HepG2 (cell line): Measurements from ENCODE around the gene DPH7. TPM values are rescaled to one million over a fixed set of nuclear protein-coding genes. Genes with fewer than 3 reads are reported as not detected.

ENCODE experiments used
- ATAC-seq: fragments of 200-7000 bp; cut with Tn5 transposase; 3 replicates; pipeline ENCODE4 v1.9.1; 2020; ENCODE audit warnings: mild to moderate bottlenecking, moderate library complexity
- BruUV-seq: library from RNA; stranded (reverse); fragments of 400-500 nt; replicated peaks from 2 replicates; lab custom pipeline; 2021; lab: Mats Ljungman, UMichigan
- CTCF ChIA-PET: fragments of 300-600 bp; formaldehyde crosslinking; extraction: SDS; loops from one replicate; lab custom pipeline; 2021; ENCODE audit warnings: low total read pairs, inconsistent platforms, low intra/inter-chr PET ratio; lab: Yijun Ruan, JAX
- POLR2A ChIA-PET: fragments of 350-600 bp; sonication (Branson Sonifier 250); formaldehyde crosslinking; loops from one replicate; lab custom pipeline; 2020; ENCODE audit warnings: antibody characterized with exemption, inconsistent platforms; lab: Yijun Ruan, JAX
- DNase-seq: peaks from one replicate; pipeline ENCODE4 v3.0.0-alpha.2; 2015; ENCODE audit warnings: low spot score
- FAIRE-seq: peaks from 3 replicates; lab custom pipeline; 2011; peaks lifted over from hg19 to GRCh38; lab: Jason Lieb, UNC
- H2AFZ ChIP-seq: one replicate; pipeline ENCODE4 v1.6.1; 2011; ENCODE audit warnings: low read length, inconsistent platforms
- H3K27ac ChIP-seq: fragments of 300-600 bp; 3 replicates; pipeline ENCODE4 v1.8.0; 2011; ENCODE audit warnings: mixed run types, mild to moderate bottlenecking, mixed read lengths, low read length, inconsistent platforms; ENCODE audit not compliant: insufficient read depth; ENCODE audit errors: extremely low read length
- H3K27me3 ChIP-seq, 2 experiments: fragments of 200-600 bp in 1 of 2; 2 replicates in 1 of 2; 3 replicates in 1 of 2; pipeline versions ENCODE4 v1.6.0 to v1.8.0; 2011; ENCODE audit warnings: low read length in 2 of 2, mild to moderate bottlenecking in 2 of 2, moderate library complexity in 2 of 2, inconsistent platforms in 1 of 2; ENCODE audit not compliant: insufficient read depth in 2 of 2, control insufficient read depth in 1 of 2
- H3K36me3 ChIP-seq, 2 experiments: fragments of 200-600 bp in 1 of 2; replicated peaks in 1 of 2; 2 replicates in 1 of 2; 3 replicates in 1 of 2; pipeline versions ENCODE4 v1.5.1 to v1.8.0; 2011; ENCODE audit warnings: low read length in 2 of 2, inconsistent platforms in 1 of 2; ENCODE audit not compliant: insufficient read depth in 2 of 2, control insufficient read depth in 1 of 2
- H3K4me1 ChIP-seq: 2 replicates; pipeline ENCODE4 v1.5.1; 2012; ENCODE audit warnings: low read length, inconsistent platforms; ENCODE audit not compliant: insufficient read depth
- H3K4me2 ChIP-seq: 2 replicates; pipeline ENCODE4 v1.6.0; 2011; ENCODE audit warnings: low read depth, low read length, inconsistent platforms
- H3K4me3 ChIP-seq, 3 experiments: fragments of 200-600 bp in 1 of 3; sonication (generic), shearing (Covaris generic) in 1 of 3; replicated peaks in 1 of 3; 2 replicates each; pipeline ENCODE4 v1.5.1; 2011 to 2016; ENCODE audit warnings: low read length in 3 of 3, inconsistent platforms in 2 of 3, low read depth in 2 of 3, mild to moderate bottlenecking in 2 of 3, control low read depth in 1 of 3, mixed read lengths in 1 of 3; ENCODE audit not compliant: insufficient read depth in 1 of 3
- H3K79me2 ChIP-seq: one replicate; pipeline ENCODE4 v1.6.1; 2011; ENCODE audit warnings: low read length, inconsistent platforms; ENCODE audit not compliant: insufficient read depth
- H3K9ac ChIP-seq: 2 replicates; pipeline ENCODE4 v1.6.0; 2011; ENCODE audit warnings: mild to moderate bottlenecking, low read depth, low read length, inconsistent platforms; ENCODE audit not compliant: insufficient read depth
- H3K9me3 ChIP-seq: 2 replicates; pipeline ENCODE4 v1.5.1; 2012; ENCODE audit warnings: mild to moderate bottlenecking, low read length
- H4K20me1 ChIP-seq: 2 replicates; pipeline ENCODE4 v1.6.0; 2011; ENCODE audit warnings: inconsistent platforms, mild to moderate bottlenecking, low read length, moderate library complexity; ENCODE audit not compliant: insufficient read depth
- SRF ChIP-seq: IDR thresholded peaks from 2 replicates; pipeline ENCODE4 v1.6.1; 2011; ENCODE audit warnings: mild to moderate bottlenecking, low read depth, low read length, moderate library complexity
- TEAD2 ChIP-seq: sonication (generic); formaldehyde crosslinking; IDR thresholded peaks from 2 replicates; pipeline ENCODE4 v1.9.0; 2021; ENCODE audit warnings: missing genetic modification reagents
- ZNF382 ChIP-seq: sonication (generic); formaldehyde crosslinking; IDR thresholded peaks from 2 replicates; pipeline ENCODE4 v1.5.0; 2020; ENCODE audit warnings: missing genetic modification reagents, mild to moderate bottlenecking, borderline replicate concordance
- WGBS: methylation state at CpG from one replicate; pipeline ENCODE4 v1.1.6; 2017; ENCODE audit warnings: low lambda C conversion rate; 5-methylcytosine and 5-hydroxymethylcytosine counted together
- in situ Hi-C: cut with HindIII; loops from 2 replicates; pipeline ENCODE4 v1.10.0; 2017; ENCODE audit warnings: low pct_unique_long_range_greater_than_20kb; ENCODE audit not compliant: extremely low pct_ligation_motif_present
- intact Hi-C: fragments of 100-400 bp; cut with micrococcal nuclease; formaldehyde crosslinking; loops from one replicate; pipeline ENCODE4 v1.10.0; 2022; ENCODE audit not compliant: unreplicated experiment
- polyA plus RNA-seq, 8 experiments: library from polyadenylated mRNA; depleted of rRNA in 3 of 8; stranded (reverse) in 7 of 8; unstranded in 1 of 8; fragments of >200 nt; fragmentation: Illumina TruSeq in 4 of 8; extraction: Trizol in 4 of 8; gene quantifications; 2 replicates each; pipeline versions ENCODE4 v1.2.1 to v1.2.3, GENCODE V29; 2011 to 2016; ENCODE audit warnings: low read depth in 4 of 8, missing spikeins in 1 of 8, mixed read lengths in 1 of 8; ENCODE audit not compliant: insufficient read depth in 1 of 8
- total RNA-seq, 5 experiments: library from RNA; depleted of rRNA; stranded (reverse); fragments of >200 nt; fragmentation: Illumina TruSeq; extraction: Trizol; gene quantifications; 2 replicates each; pipeline ENCODE4 v1.2.3, GENCODE V29; 2016; ENCODE audit warnings: low read depth in 1 of 5
- TF ChIP-seq, protein P1 (sequence below): sonication (generic); formaldehyde crosslinking; IDR thresholded peaks from 2 replicates; pipeline ENCODE4 v1.4.0; 2020; ENCODE audit warnings: missing genetic modification reagents

Gene DPH7
- total and polyA plus RNA-seq, 2 of the 13 experiments (the other 11 are each of a cell fraction or from before 2014, with no cell fraction given): 27.6 to 31.6 TPM

DNA sequence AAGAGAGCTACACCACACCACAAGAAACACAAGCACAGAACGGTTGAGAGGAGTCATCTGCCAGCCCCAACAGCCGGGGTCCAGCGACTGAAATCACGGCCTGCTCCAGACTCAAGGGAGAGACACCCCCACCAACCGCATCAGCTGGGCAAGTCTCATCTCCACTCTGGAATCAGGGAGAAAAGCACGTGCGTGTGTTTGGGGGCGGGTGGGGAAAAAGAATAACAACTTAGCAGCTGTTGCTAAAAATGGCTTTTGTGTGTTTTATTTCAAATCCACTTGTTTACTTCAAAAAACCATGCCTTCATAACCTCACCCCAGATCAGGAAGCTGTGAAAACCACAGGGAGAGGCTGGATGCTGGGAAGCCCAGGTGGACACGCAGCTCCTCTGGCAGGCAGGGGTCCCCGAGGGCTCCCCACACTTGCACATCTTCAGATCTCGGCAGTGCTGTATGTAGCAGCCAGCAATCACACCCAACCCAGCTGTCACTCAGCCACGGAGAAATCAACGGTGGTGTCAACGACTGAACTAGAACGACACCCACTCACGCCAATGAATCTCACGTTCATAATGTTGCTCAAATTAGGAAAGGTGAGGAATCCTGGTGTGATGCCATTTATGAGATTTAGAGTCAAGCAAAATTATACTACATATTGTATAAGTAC lies 47.5 kb downstream of the DPH7 start:
- Histone ChIP-seq H3K79me2 (no peaks in the 10 kb centered on the region), H3K36me3 (no peaks in the 10 kb centered on the region), H3K4me3 (no peak overlapping the region), H3K27me3 (no peaks in the 10 kb centered on the region), H3K9ac (no peak overlapping the region), H3K4me2 (no peak overlapping the region), H3K9me3 (no peaks in the 10 kb centered on the region), H4K20me1 (no peaks in the 10 kb centered on the region), H3K4me1 (peaks cover 13% of the 10 kb centered on the region), H3K27ac (no peak overlapping the region), H2AFZ (no peak overlapping the region)
- ChIA-PET POLR2A (no interaction called here), CTCF (no interaction called here)
- intact Hi-C loops (no loop called here), in situ Hi-C loops (no loop called here)
- no TSS peak for BruUV-seq
- no peak for FAIRE-seq
- no peak for TF ChIP-seq SRF
- no peak for TF ChIP-seq ZNF382 (CRISPR knock-in tag)
- TF ChIP-seq TEAD2 (CRISPR knock-in tag): no peak
- TF ChIP-seq, protein P1, sequence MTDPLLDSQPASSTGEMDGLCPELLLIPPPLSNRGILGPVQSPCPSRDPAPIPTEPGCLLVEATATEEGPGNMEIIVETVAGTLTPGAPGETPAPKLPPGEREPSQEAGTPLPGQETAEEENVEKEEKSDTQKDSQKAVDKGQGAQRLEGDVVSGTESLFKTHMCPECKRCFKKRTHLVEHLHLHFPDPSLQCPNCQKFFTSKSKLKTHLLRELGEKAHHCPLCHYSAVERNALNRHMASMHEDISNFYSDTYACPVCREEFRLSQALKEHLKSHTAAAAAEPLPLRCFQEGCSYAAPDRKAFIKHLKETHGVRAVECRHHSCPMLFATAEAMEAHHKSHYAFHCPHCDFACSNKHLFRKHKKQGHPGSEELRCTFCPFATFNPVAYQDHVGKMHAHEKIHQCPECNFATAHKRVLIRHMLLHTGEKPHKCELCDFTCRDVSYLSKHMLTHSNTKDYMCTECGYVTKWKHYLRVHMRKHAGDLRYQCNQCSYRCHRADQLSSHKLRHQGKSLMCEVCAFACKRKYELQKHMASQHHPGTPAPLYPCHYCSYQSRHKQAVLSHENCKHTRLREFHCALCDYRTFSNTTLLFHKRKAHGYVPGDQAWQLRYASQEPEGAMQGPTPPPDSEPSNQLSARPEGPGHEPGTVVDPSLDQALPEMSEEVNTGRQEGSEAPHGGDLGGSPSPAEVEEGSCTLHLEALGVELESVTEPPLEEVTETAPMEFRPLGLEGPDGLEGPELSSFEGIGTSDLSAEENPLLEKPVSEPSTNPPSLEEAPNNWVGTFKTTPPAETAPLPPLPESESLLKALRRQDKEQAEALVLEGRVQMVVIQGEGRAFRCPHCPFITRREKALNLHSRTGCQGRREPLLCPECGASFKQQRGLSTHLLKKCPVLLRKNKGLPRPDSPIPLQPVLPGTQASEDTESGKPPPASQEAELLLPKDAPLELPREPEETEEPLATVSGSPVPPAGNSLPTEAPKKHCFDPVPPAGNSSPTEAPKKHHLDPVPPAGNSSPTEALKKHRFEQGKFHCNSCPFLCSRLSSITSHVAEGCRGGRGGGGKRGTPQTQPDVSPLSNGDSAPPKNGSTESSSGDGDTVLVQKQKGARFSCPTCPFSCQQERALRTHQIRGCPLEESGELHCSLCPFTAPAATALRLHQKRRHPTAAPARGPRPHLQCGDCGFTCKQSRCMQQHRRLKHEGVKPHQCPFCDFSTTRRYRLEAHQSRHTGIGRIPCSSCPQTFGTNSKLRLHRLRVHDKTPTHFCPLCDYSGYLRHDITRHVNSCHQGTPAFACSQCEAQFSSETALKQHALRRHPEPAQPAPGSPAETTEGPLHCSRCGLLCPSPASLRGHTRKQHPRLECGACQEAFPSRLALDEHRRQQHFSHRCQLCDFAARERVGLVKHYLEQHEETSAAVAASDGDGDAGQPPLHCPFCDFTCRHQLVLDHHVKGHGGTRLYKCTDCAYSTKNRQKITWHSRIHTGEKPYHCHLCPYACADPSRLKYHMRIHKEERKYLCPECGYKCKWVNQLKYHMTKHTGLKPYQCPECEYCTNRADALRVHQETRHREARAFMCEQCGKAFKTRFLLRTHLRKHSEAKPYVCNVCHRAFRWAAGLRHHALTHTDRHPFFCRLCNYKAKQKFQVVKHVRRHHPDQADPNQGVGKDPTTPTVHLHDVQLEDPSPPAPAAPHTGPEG (CRISPR knock-in tag): no peak
- ATAC-seq: no peak
- WGBS: 71% methylated on average over 17 of the region's 17 CpGs
- no peak for DNase-seq
